K562 (cell line): ENCODE results near the gene SOWAHC. TPM values are rescaled to one million over a fixed set of nuclear protein-coding genes. Genes with fewer than 3 reads are reported as not detected.

Experiments
- ATAC-seq: fragments of 200-7000 bp; cut with Tn5 transposase; 3 replicates; pipeline ENCODE4 v1.9.1; 2020; ENCODE audit warnings: moderate library complexity
- BruUV-seq: library from RNA; stranded (reverse); fragments of 400-500 nt; replicated peaks from 2 replicates; lab custom pipeline; 2021; lab: Mats Ljungman, UMichigan
- CTCF ChIA-PET: fragments of 300-600 bp; formaldehyde crosslinking; extraction: SDS; loops from one replicate; lab custom pipeline; 2021; ENCODE audit warnings: low intra/inter-chr PET ratio; lab: Yijun Ruan, JAX
- POLR2A ChIA-PET: fragments of 300-600, 350-650 bp; sonication (Branson Sonifier 250); formaldehyde crosslinking; extraction: SDS; loops from one replicate; lab custom pipeline; 2021; ENCODE audit warnings: antibody characterized with exemption, inconsistent platforms; lab: Yijun Ruan, JAX
- DNase-seq, 4 experiments: peaks; one replicate each; pipeline versions ENCODE4 v3.0.0 to v3.0.0-alpha.2; 2011 to 2018; ENCODE audit warnings: low spot score in 3 of 4, mixed read lengths in 3 of 4; ENCODE audit errors: extremely low read depth in 1 of 4
- FAIRE-seq: peaks from 2 replicates; lab custom pipeline; 2011; peaks lifted over from hg19 to GRCh38; lab: Jason Lieb, UNC
- H2AFZ ChIP-seq: 2 replicates; pipeline ENCODE4 v1.6.0; 2011; ENCODE audit warnings: low read depth, low read length, control low read depth, inconsistent platforms
- H3K27ac ChIP-seq: fragments of 200-600 bp; 3 replicates; pipeline ENCODE4 v1.8.0; 2011; ENCODE audit warnings: low read depth, mild to moderate bottlenecking, control low read depth, inconsistent platforms, low read length, moderate library complexity, mixed read lengths; ENCODE audit errors: extremely low read depth
- H3K27me3 ChIP-seq, 2 experiments: fragments of 300-600 bp in 1 of 2; 2 replicates in 1 of 2; 3 replicates in 1 of 2; pipeline versions ENCODE4 v1.6.0 to v1.8.0; 2011; ENCODE audit warnings: inconsistent platforms in 2 of 2, low read length in 2 of 2, mild to moderate bottlenecking in 1 of 2, mixed read lengths in 1 of 2, moderate library complexity in 1 of 2; ENCODE audit not compliant: control insufficient read depth in 2 of 2, insufficient read depth in 2 of 2
- H3K36me3 ChIP-seq: fragments of 300-600 bp; 3 replicates; pipeline ENCODE4 v1.8.0; 2011; ENCODE audit warnings: mild to moderate bottlenecking, low read length, inconsistent platforms; ENCODE audit not compliant: control insufficient read depth, insufficient read depth
- H3K4me1 ChIP-seq, 2 experiments: fragments of 200-600 bp in 1 of 2; replicated peaks in 1 of 2; 2 replicates in 1 of 2; 3 replicates in 1 of 2; pipeline versions ENCODE4 v1.5.1 to v1.8.0; 2011; ENCODE audit warnings: inconsistent platforms in 2 of 2, low read length in 2 of 2, mild to moderate bottlenecking in 1 of 2, mixed read lengths in 1 of 2, moderate library complexity in 1 of 2; ENCODE audit not compliant: control insufficient read depth in 2 of 2, insufficient read depth in 2 of 2
- H3K4me2 ChIP-seq: 2 replicates; pipeline ENCODE4 v1.6.1; 2011; ENCODE audit warnings: low read length, control low read depth, inconsistent platforms, mixed read lengths; ENCODE audit not compliant: insufficient read depth
- H3K4me3 ChIP-seq: fragments of 200-600 bp; sonication (generic), shearing (Covaris generic); 2 replicates; pipeline ENCODE4 v1.5.1; 2016; ENCODE audit warnings: control low read depth, inconsistent platforms
- H3K79me2 ChIP-seq: fragments of 200-600 bp; 3 replicates; pipeline ENCODE4 v1.8.0; 2011; ENCODE audit warnings: low read length, inconsistent platforms; ENCODE audit not compliant: control insufficient read depth, insufficient read depth
- H3K9ac ChIP-seq, 2 experiments: 2 replicates each; pipeline versions ENCODE4 v1.6.0 to v1.6.1; 2011; ENCODE audit warnings: low read depth in 2 of 2, low read length in 2 of 2, control low read depth in 1 of 2, inconsistent platforms in 1 of 2, mild to moderate bottlenecking in 1 of 2, mixed read lengths in 1 of 2; ENCODE audit not compliant: insufficient read depth in 1 of 2
- H3K9me1 ChIP-seq: one replicate; pipeline ENCODE4 v1.6.0; 2011; ENCODE audit warnings: inconsistent platforms, mild to moderate bottlenecking, low read length, moderate library complexity; ENCODE audit not compliant: control insufficient read depth, insufficient read depth
- H3K9me3 ChIP-seq: replicated peaks from 2 replicates; pipeline ENCODE4 v1.5.1; 2011; ENCODE audit warnings: low read depth, low read length, inconsistent platforms; ENCODE audit not compliant: control insufficient read depth, insufficient read depth
- H4K20me1 ChIP-seq: replicated peaks from 2 replicates; pipeline ENCODE4 v1.6.1; 2011; ENCODE audit warnings: low read length, inconsistent platforms, mixed read lengths; ENCODE audit not compliant: control insufficient read depth, insufficient read depth
- BRD9 ChIP-seq: fragments of 450-650 bp; IDR thresholded peaks from 2 replicates; pipeline ENCODE4 v1.6.1; 2018; ENCODE audit warnings: low read depth; ENCODE audit not compliant: partially characterized antibody
- CTCFL ChIP-seq: IDR thresholded peaks from 2 replicates; pipeline ENCODE4 v1.6.1; 2011; ENCODE audit warnings: borderline replicate concordance, low read depth, mild to moderate bottlenecking, moderate library complexity, low read length; ENCODE audit not compliant: insufficient read depth, poor library complexity, severe bottlenecking
- ETV1 ChIP-seq: fragments of 450-650 bp; conservative IDR thresholded peaks from 2 replicates; pipeline ENCODE4 v1.6.1; 2016; ENCODE audit warnings: missing genetic modification characterization, control low read depth, low read depth, missing compliant biosample characterization
- ILK ChIP-seq: fragments of 450-650 bp; IDR thresholded peaks from 2 replicates; pipeline ENCODE4 v1.6.1; 2016; ENCODE audit warnings: missing genetic modification characterization, low read depth, mild to moderate bottlenecking, missing compliant biosample characterization, moderate library complexity, borderline replicate concordance
- MTA3 ChIP-seq: fragments of 450-650 bp; formaldehyde crosslinking; IDR thresholded peaks from 2 replicates; pipeline ENCODE4 v1.6.1; 2017; ENCODE audit warnings: mild to moderate bottlenecking, borderline replicate concordance
- POLR2B ChIP-seq: fragments of 450-650 bp; IDR thresholded peaks from 2 replicates; pipeline ENCODE4 v1.6.1; 2018; ENCODE audit warnings: low read depth; ENCODE audit not compliant: partially characterized antibody
- PTRF ChIP-seq: fragments of 450-650 bp; IDR thresholded peaks from 2 replicates; pipeline ENCODE4 v1.6.1; 2016; ENCODE audit warnings: mild to moderate bottlenecking, missing genetic modification characterization, missing compliant biosample characterization
- PURB ChIP-seq: sonication (generic); formaldehyde crosslinking; IDR thresholded peaks from 2 replicates; pipeline ENCODE4 v1.9.0; 2021; ENCODE audit warnings: low read depth, mild to moderate bottlenecking, missing genetic modification reagents
- TEAD4 ChIP-seq, 2 experiments: sonication (generic) in 1 of 2; formaldehyde crosslinking in 1 of 2; IDR thresholded peaks; 2 replicates each; pipeline versions ENCODE4 v1.6.1 to v1.8.0; 2012 to 2022; ENCODE audit warnings: borderline replicate concordance in 1 of 2, inconsistent platforms in 1 of 2, low read length in 1 of 2, mild to moderate bottlenecking in 1 of 2, missing genetic modification reagents in 1 of 2
- ZNF384 ChIP-seq: IDR thresholded peaks from 2 replicates; pipeline ENCODE4 v1.6.1; 2012; ENCODE audit warnings: low read depth, low read length, improper control_type of control experiment
- ZNF589 ChIP-seq: fragments of 200-800 bp; sonication (Bioruptor generic); IDR thresholded peaks from 2 replicates; pipeline ENCODE4 v1.6.1; 2016; ENCODE audit warnings: low read depth, missing genetic modification characterization, missing compliant biosample characterization
- WGBS: fragments of 100-300 bp; shearing (Covaris generic); methylation state at CpG from one replicate; pipeline ENCODE4 v1.1.6; 2016; ENCODE audit warnings: low coverage, mixed read lengths; ENCODE audit not compliant: insufficient coverage; ENCODE audit errors: missing lambda C conversion rate; 5-methylcytosine and 5-hydroxymethylcytosine counted together
- in situ Hi-C: fragments of 300-500 bp; cut with MboI; formaldehyde crosslinking; loops from 4 replicates; pipeline ENCODE4 v1.15.0; 2018; ENCODE audit warnings: inconsistent platforms, mixed read lengths
- intact Hi-C: fragments of 100-400 bp; cut with micrococcal nuclease; formaldehyde crosslinking; loops from 2 replicates; pipeline ENCODE4 v1.14.2; 2022
- polyA plus RNA-seq, 8 experiments: library from polyadenylated mRNA; depleted of rRNA in 4 of 8; stranded (reverse) in 5 of 8; unstranded in 3 of 8; fragments of >200 nt; fragmentation: Nextera tagmentation in 2 of 8; fragmentation: Illumina TruSeq in 1 of 8; extraction: Ambion mirVana in 2 of 8; extraction: Trizol in 1 of 8; gene quantifications; 2 replicates each; pipeline versions ENCODE4 v1.2.1 to v1.2.3, GENCODE V29; 2011 to 2014; ENCODE audit warnings: inconsistent platforms in 1 of 8, missing spikeins in 1 of 8
- total RNA-seq, 7 experiments: library from RNA; depleted of rRNA in 6 of 7; stranded (reverse); fragments of >200 nt in 6 of 7; fragmentation: Illumina TruSeq in 2 of 7; extraction: Trizol in 2 of 7; gene quantifications; 2 replicates each; pipeline versions ENCODE4 v1.2.1 to v1.2.3, GENCODE V29; 2011 to 2021; ENCODE audit warnings: low replicate concordance in 1 of 7
- TF ChIP-seq, protein P1 (sequence below): fragments of 250-450 bp; sonication (Bioruptor Pico); IDR thresholded peaks from 2 replicates; pipeline ENCODE4 v1.9.0; 2021; ENCODE audit warnings: mild to moderate bottlenecking, inconsistent platforms
- TF ChIP-seq, protein P2 (sequence below): fragments of 450-650 bp; formaldehyde crosslinking; IDR thresholded peaks from 2 replicates; pipeline ENCODE4 v1.4.0; 2022; ENCODE audit warnings: mild to moderate bottlenecking, moderate library complexity
- TF ChIP-seq, protein P3 (sequence below): fragments of 450-650 bp; IDR thresholded peaks from 2 replicates; pipeline ENCODE4 v1.7.1; 2018; ENCODE audit warnings: mild to moderate bottlenecking, low read depth; ENCODE audit not compliant: partially characterized antibody

SOWAHC gene
- total and polyA plus RNA-seq, 9 of the 15 experiments (the other 6 are each of a cell fraction or from before 2014, with no cell fraction given) = 0.04 TPM; not detected in 8

DNA sequence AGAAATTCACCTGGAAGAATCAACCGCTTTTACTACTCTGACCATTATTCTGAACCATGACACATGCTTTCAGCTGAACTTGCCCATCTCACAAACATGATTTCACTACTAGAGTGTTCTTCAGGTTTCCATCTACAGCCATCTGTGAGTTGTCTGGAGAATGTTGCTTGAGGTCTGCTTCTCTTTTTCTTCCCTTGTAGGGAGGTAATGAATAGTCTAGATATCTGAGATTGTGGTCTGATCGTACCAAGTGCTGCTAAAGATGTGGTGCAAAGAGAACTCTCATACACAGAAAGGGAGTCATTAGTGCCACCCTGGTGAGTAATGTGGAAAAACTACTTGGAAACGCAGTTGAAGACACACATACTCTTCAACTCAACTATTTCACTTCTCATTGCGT lies 10.2 kb downstream of the SOWAHC start:
- H3K9me1 ChIP-seq = no peaks in the 10 kb centered on the region
- ChIA-PET CTCF (no interaction called here), POLR2A (no interaction called here)
- DNase-seq (no peak), FAIRE-seq (no peak), ATAC-seq (no peak)
- 0% methylated on average over 4 of the region's 4 CpGs for WGBS
- H3K4me2 ChIP-seq = no peak overlapping the region
- no peaks in the 10 kb centered on the region for H3K4me1 ChIP-seq
- no peaks in the 10 kb centered on the region for H3K36me3 ChIP-seq
- H3K9ac ChIP-seq = no peak overlapping the region
- peaks cover 2 to 4% of the 10 kb centered on the region in 2 experiments; a peak in 2 of 5 replicates for H3K27me3 ChIP-seq
- no peaks in the 10 kb centered on the region for H3K9me3 ChIP-seq
- no peak overlapping the region for H2AFZ ChIP-seq
- in situ Hi-C loops = no loop called here
- no peak overlapping the region for H3K27ac ChIP-seq
- H3K4me3 ChIP-seq = no peak overlapping the region
- intact Hi-C loops = no loop called here
- no TSS peak for BruUV-seq
- no peaks in the 10 kb centered on the region for H3K79me2 ChIP-seq
- H4K20me1 ChIP-seq = no peaks in the 10 kb centered on the region
- TF ChIP-seq ZNF384 = no peak
- TF ChIP-seq PTRF = no peak
- TF ChIP-seq, protein P1, sequence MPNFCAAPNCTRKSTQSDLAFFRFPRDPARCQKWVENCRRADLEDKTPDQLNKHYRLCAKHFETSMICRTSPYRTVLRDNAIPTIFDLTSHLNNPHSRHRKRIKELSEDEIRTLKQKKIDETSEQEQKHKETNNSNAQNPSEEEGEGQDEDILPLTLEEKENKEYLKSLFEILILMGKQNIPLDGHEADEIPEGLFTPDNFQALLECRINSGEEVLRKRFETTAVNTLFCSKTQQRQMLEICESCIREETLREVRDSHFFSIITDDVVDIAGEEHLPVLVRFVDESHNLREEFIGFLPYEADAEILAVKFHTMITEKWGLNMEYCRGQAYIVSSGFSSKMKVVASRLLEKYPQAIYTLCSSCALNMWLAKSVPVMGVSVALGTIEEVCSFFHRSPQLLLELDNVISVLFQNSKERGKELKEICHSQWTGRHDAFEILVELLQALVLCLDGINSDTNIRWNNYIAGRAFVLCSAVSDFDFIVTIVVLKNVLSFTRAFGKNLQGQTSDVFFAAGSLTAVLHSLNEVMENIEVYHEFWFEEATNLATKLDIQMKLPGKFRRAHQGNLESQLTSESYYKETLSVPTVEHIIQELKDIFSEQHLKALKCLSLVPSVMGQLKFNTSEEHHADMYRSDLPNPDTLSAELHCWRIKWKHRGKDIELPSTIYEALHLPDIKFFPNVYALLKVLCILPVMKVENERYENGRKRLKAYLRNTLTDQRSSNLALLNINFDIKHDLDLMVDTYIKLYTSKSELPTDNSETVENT (CRISPR knock-in tag) = no peak
- no peak for TF ChIP-seq PURB (CRISPR knock-in tag)
- TF ChIP-seq, protein P2, sequence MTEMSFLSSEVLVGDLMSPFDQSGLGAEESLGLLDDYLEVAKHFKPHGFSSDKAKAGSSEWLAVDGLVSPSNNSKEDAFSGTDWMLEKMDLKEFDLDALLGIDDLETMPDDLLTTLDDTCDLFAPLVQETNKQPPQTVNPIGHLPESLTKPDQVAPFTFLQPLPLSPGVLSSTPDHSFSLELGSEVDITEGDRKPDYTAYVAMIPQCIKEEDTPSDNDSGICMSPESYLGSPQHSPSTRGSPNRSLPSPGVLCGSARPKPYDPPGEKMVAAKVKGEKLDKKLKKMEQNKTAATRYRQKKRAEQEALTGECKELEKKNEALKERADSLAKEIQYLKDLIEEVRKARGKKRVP (CRISPR knock-in tag) = no peak
- no peak for TF ChIP-seq ETV1 (tag)
- no peak for TF ChIP-seq ILK (tag)
- no peak for TF ChIP-seq CTCFL
- no peak for TF ChIP-seq BRD9
- no peak for TF ChIP-seq MTA3
- no peak for TF ChIP-seq POLR2B
- TF ChIP-seq, protein P3, sequence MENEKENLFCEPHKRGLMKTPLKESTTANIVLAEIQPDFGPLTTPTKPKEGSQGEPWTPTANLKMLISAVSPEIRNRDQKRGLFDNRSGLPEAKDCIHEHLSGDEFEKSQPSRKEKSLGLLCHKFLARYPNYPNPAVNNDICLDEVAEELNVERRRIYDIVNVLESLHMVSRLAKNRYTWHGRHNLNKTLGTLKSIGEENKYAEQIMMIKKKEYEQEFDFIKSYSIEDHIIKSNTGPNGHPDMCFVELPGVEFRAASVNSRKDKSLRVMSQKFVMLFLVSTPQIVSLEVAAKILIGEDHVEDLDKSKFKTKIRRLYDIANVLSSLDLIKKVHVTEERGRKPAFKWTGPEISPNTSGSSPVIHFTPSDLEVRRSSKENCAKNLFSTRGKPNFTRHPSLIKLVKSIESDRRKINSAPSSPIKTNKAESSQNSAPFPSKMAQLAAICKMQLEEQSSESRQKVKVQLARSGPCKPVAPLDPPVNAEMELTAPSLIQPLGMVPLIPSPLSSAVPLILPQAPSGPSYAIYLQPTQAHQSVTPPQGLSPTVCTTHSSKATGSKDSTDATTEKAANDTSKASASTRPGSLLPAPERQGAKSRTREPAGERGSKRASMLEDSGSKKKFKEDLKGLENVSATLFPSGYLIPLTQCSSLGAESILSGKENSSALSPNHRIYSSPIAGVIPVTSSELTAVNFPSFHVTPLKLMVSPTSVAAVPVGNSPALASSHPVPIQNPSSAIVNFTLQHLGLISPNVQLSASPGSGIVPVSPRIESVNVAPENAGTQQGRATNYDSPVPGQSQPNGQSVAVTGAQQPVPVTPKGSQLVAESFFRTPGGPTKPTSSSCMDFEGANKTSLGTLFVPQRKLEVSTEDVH = no peak
- TF ChIP-seq ZNF589 (CRISPR knock-in tag) = no peak
- no peak for TF ChIP-seq TEAD4 (IDR thresholded peaks at IDR 0.05; ENCODE audit: low read length)
- no peak for TF ChIP-seq TEAD4 (CRISPR knock-in tag; IDR thresholded peaks at IDR 0.05; ENCODE audit: borderline replicate concordance)
